Measurements from ENCODE around the gene BHLHA9.

DNA sequence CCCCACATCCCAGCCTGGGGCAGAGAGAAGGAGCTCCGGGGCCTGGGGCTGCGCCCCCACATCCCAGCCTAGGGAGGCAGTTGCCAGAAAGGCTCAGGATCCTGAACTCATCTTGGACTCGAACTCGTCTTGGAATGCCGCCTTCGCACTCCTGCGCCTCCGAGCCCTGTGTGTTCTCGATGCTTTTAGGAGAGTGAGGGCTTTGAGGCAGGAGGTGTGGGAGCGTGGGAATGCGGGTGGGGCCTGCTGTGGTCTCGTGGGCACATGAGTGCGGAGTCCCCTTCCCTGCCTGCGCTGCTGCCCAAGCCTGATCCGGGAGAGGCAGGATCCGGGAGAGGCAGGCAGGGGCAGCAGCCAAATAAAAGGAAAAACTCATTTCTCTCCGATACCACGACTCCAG is 1.2 kb downstream of the BHLHA9 start:
- TF ChIP-seq CTCF (IDR thresholded peaks at IDR 0.05; ENCODE audit: borderline replicate concordance, extremely low read depth, low read length, poor library complexity, severe bottlenecking) (no peak), EZH2 (IDR thresholded peaks at IDR 0.05; ENCODE audit: borderline replicate concordance, low read depth, low read length, severe bottlenecking) (no peak)
